Measurements from ENCODE around the gene INO80D. TPM values are rescaled to one million over a fixed set of nuclear protein-coding genes. Genes with fewer than 3 reads are reported as not detected.

Gene INO80D
- total and polyA plus RNA-seq, 7 donors, result 1.7 to 17.7 (median 15.4) TPM

GRCh38 chr2:205947621-205948495 lies 138.1 kb downstream of the INO80D start:
- Histone ChIP-seq H3K9me3 (no peaks in the 10 kb centered on the region), H3K27ac (no peak overlapping the region), H3K36me3 (ENCODE audit: insufficient read depth in 1 of 2, low read depth in 1 of 2) (no peaks in the 10 kb centered on the region), H3K4me3 (peak overlapping the region; percentile 46), H3K4me1 (no peaks in the 10 kb centered on the region), H3K27me3 (ENCODE audit: insufficient read depth in 3 of 3, low read length in 2 of 3) (no peaks in the 10 kb centered on the region)
- peak; percentile 85 to 95 (median 89) for ATAC-seq
- intact Hi-C loops (cut with DNase I), result loop anchor here in 1 of 2 donors (5.0 kb wide), 1 partner anchor 176 kb away; no protein-coding TSS in a partner anchor
- DNase-seq, result peak; percentile 59 to 78
- TF ChIP-seq, protein P1, sequence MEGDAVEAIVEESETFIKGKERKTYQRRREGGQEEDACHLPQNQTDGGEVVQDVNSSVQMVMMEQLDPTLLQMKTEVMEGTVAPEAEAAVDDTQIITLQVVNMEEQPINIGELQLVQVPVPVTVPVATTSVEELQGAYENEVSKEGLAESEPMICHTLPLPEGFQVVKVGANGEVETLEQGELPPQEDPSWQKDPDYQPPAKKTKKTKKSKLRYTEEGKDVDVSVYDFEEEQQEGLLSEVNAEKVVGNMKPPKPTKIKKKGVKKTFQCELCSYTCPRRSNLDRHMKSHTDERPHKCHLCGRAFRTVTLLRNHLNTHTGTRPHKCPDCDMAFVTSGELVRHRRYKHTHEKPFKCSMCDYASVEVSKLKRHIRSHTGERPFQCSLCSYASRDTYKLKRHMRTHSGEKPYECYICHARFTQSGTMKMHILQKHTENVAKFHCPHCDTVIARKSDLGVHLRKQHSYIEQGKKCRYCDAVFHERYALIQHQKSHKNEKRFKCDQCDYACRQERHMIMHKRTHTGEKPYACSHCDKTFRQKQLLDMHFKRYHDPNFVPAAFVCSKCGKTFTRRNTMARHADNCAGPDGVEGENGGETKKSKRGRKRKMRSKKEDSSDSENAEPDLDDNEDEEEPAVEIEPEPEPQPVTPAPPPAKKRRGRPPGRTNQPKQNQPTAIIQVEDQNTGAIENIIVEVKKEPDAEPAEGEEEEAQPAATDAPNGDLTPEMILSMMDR (IDR thresholded peaks at IDR 0.05), result peak; percentile 90
- 17 to 22% (median 22%) methylated on average over 15 of the region's 15 CpGs for WGBS, 3 donors

GRCh38 chr2:205946226-205946625 lies 139.7 kb downstream of the INO80D start:
- intact Hi-C loops (cut with DNase I), result loop anchor here in 1 of 2 donors (5.0 kb wide), 1 partner anchor 174 kb away; no protein-coding TSS in a partner anchor
- Histone ChIP-seq H3K4me3 (no peak overlapping the region), H3K36me3 (ENCODE audit: insufficient read depth in 1 of 2, low read depth in 1 of 2) (no peaks in the 10 kb centered on the region), H3K9me3 (no peaks in the 10 kb centered on the region), H3K27me3 (ENCODE audit: insufficient read depth in 3 of 3, low read length in 2 of 3) (no peaks in the 10 kb centered on the region), H3K4me1 (no peaks in the 10 kb centered on the region), H3K27ac (no peak overlapping the region)
- ATAC-seq (no peak), DNase-seq (no peak)
- TF ChIP-seq, protein P1 (IDR thresholded peaks at IDR 0.05), result no peak
- WGBS, 3 donors, result 74 to 88% (median 85%) methylated on average over 7 of the region's 7 CpGs

Other genes starting within 250 kb of the INO80D start
- gene NDUFS1, start 73.3 kb upstream of the INO80D start, total RNA-seq, result 100 to 1,000 TPM; 231 to 420 (median 293) TPM
- 100 to 1,000 TPM; 117 to 162 (median 145) TPM for gene NDUFS1, start 73.3 kb upstream of the INO80D start, polyA plus RNA-seq
- gene EEF1B2, start 73.7 kb upstream of the INO80D start, total RNA-seq, result 100 to 1,000 TPM; 340 to 862 (median 568) TPM
- 1,000 to 10,000 TPM in 1 of 3 donors, 100 to 1,000 TPM in 2; 671 to 1,772 (median 939) TPM for gene EEF1B2, start 73.7 kb upstream of the INO80D start, polyA plus RNA-seq
- 10 to 100 TPM in 3 of 4 donors, 1 to 10 TPM in 1; 7.1 to 20.8 (median 15.3) TPM for gene ZDBF2, start 188.5 kb upstream of the INO80D start, total RNA-seq
- gene ZDBF2, start 188.5 kb upstream of the INO80D start, polyA plus RNA-seq, result 1 to 10 TPM; 1.4 to 4.6 (median 1.4) TPM